Astrocyte of the hippocampus (primary cell): Measurements from ENCODE around the gene MFGE8.

ENCODE experiments used
- DNase-seq: peaks from one replicate; pipeline ENCODE4 v3.0.0; 2011; ENCODE audit warnings: low read depth, low spot score

MFGE8 gene

DNA sequence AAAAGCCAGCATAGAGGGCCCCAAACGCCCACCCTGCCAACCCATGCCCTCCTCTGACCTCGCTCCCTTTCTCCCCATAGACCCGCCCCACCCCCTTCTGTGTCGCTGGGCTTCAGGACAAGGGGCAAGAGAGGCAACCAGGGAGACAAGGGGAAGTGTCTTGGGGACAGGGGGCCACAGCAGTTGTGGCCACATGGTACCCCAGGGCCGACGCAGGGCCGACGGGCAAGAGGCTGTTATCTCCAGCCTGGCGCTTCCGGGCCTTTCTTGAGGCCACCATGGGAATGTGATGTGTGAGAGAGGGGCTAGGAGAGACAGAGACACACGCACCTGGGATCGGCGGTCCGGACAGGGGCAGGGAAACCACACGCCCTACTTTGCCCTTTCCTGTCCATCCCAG lies 14.4 kb downstream of the MFGE8 start:
- no peak for DNase-seq

GRCh38 chr15:88897456-88898194 lies 15.6 kb downstream of the MFGE8 start:
- DNase-seq, result peak; percentile 95

- no peak for DNase-seq
Measured at GRCh38 chr15:88897142-88897455, 16.1 kb downstream of the MFGE8 start.

GRCh38 chr15:88896333-88897033 lies 16.7 kb downstream of the MFGE8 start:
- no peak for DNase-seq

DNA sequence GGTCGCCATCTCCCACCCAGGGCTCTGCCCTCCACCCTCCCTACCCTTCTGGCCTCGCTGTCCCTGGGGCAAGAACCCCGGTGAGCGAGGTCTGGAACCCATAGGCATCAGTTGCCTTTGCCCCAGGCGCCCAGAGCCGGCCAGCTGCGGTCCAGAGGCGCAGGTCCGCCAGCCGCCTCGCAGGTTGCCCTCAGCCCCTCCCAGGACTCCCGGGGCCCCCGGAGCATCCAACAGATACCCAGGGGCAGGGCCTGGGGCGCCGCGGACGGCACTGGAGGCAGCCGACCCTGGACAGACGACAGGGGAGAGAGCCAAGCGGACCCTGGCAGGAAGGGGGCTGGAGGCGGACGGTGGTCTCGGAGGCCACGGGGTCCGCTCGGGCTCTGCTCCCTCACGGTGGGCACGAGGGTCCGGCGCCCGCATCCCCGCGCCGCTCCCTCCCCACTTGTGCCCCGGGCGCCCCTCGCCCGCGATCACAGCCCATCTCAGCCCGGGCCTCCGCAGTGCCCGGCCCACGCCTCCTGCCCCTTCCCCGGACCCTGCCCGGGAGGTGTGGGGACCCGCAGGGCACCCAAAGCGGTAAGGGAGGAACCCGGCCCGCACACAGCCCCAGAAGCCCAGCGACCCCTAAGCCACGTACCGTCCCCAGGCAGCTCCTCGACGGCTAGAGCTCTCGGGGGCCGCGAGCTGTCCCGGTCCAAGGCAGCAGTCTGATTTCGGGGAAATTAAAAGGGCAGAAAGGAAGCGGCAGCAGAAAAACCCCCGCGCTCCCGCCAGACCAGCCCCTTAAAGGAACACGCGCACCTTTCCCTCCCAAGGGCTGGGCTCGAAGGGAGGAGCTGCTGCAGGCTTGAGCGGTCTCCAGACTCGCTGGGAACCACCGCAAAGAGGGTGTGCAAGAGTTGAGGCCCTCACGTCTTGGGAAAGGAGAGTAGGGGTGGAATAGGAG lies 18.1 kb downstream of the MFGE8 start, which contains the start of gene HAPLN3:
Gene HAPLN3 (minus strand): TSS at position 726 of the 949 bp plus-strand sequence. CDS start 8,246 bp downstream, outside the sequence.
- DNase-seq, result peak; percentile 66

DNA sequence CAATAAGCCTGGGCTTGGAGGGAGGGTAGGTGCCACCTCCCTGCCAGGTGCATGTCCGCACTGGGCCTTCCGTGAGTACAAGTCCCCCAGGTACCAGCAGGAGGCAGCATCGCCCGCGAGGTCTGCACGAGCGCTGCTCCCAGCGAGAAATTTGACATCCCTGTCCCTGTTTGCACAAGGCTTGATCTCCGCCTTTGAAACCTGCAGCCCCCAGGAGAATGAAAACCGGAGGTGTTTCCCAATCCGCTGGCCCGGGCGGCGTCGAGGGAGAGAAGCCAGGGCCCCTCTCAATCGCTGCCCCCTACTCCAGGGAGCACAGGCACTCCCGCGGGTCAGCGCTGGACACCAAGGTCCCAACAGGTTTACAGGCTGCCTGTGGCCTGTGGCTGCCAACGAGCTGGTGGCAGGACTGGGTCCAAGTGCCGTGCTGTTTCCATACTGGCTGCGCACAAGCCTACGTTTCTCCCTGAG lies 18.8 kb downstream of the MFGE8 start:
- peak; percentile 76 for DNase-seq

DNA sequence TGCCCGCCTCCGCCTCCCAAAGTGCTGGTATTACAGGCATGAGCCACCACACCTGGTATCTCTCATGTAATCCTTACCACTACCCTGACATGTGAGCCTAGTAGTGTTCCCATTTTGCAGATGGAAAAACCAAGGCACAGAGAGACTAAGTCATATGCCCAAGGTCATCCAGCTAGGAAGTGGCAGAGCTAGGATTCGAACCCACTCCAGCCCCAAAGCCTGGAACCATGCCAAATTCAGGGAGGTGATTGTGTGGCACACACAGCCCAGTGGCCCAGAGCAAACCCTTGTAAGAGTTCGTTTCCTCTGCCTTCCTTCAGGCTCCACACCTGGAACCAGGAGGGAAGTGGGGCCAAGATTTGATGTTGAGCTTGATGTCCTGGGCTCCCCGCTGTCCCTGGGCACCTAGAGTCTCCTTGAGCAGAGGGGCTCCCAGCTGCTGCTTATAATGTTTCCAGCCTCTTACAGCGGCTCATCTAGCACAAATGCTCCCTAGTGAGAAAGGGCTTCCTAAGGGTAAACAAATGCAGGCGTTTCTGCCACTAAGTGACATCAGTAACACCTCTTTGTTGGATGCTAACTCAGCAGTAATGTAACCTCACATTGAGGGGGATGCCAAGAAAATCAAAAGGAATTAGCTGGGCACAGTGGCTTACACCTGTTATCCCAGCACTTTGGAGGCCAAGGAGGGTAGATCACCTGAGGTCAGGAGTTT lies 21.5 kb downstream of the MFGE8 start:
- no peak for DNase-seq

GRCh38 chr15:88890495-88890894 lies 22.7 kb downstream of the MFGE8 start:
- DNase-seq, result peak; percentile 78

DNA sequence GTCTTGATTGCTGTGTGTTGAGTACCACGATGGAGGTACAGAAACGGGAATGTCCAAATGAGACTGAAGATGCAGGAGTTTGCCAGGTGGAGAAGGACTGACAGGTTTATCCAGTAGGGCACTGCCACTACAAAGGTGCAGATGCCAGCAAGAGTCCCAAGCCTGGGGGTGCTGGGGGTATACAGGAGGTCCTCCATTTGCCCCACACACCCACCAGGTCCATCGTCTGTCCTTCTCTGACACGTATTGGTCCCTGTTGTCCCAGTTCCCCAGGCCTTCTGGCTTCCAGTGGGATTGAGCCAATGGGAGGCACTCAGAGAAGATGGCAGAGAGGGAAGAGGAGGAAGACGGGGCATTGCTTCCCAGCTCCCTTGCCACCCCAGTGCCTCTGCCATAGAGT lies 24.5 kb downstream of the MFGE8 start:
- DNase-seq, result no peak

DNA sequence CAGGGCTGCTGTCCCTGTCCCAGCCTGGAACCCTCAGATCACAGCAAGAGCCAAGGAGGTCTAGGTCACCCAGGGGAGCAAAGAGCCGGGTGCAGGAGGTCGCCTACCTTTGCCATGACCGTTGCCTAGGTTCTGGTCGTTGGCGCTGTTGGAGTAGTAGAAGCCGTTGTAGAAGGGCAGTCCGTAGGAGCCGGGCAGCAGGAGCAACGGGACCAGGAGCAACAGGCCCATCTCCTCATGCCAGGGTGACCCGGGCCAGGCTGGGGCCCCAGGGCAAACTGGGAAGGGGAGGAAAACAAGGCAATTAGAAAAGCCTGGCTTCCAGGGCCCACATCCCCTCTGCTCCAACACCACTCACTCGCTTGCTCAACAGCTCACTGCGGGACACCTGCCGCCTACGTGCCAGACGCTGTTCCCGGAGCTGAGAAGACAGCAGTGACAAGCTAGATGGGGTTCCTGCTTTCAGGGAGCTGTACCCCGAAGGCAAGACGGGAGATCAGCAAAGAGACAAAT lies 26.1 kb downstream of the MFGE8 start:
- DNase-seq, result no peak

- peak; percentile 70 for DNase-seq
Measured at GRCh38 chr15:88882785-88883184, 30.4 kb downstream of the MFGE8 start.

- DNase-seq, result no peak
Measured at GRCh38 chr15:88881775-88882174, 31.4 kb downstream of the MFGE8 start.

DNA sequence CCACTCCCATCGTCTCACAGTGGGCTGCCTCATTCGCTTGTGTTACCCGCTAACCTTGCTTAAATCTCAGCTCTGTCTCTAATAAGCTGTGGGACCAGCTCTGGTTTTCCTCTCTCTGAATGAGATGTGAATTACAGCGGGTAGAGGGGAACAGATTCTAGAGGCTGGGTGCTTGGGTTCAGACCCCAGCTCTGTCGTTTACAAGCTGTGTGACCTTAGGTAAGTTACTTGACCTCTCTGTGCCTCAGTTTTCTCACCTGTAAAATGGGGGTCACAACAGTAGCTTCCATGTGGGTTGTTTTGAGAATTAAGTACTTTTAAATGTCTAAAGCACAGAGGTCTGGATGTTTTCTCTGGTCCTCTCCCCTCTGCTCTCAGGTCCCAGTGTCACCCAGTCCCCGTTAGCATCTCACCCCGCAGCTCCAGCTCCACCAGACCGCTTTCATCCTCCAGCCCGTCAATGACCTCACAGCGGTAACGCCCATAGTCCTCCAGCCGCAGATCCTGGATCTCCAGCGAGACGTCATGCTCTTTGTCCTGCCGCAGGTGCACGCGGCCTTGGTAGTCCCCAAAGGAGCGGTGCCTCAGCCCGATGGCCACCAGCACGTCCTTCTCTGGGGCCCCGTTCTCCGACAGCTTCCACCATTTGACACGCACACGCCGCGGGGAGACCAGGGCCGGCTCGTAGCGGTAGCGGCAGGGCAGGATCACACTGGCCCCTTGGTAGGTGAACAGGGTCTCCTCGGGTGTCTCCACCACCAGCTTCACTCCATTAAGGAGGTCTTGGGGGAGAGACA lies 32.0 kb downstream of the MFGE8 start:
- DNase-seq, result no peak

DNA sequence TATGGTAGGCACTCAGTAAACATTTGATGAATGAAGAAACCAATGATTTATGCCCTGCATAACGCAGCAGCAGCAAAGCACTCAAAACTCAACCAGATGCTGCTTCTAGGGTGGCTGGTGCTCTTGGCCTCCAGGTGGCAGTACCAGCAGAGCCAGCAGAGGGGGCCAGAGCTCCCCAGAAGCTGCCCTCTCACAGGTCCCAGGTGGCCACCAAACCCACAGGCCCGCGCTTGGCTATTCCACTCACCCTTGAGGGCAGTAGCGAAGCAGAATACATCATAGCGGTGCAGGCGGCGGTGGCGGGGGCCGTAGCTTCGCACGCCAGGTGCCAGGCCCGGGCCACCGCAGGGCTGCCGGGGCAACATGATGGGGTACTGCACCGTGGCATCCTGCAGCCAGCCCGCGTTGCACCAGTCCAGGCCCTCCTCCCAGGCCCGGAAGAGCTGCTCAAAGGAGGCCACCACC lies 34.4 kb downstream of the MFGE8 start:
- DNase-seq, result peak; percentile 64

DNA sequence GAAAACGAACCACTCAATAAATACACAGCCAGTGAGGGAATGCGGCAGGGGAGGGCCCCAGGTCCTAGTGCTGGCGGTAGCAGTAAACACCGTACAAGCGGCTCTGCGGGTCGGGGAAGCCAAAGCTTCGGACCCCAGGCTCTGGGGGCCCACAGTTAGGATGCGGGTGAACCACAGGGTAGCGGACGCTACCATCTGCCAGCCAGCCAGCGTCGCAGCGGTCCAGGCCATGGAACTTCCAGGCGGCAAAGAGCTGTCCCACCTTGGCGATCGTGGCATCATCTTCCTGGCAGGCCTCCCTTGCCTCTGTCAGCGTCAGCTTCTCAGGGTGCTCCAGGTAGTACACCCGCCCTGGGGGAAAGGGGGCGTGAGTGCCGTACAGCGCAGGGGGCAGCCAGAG lies 35.3 kb downstream of the MFGE8 start:
- DNase-seq, result no peak

GRCh38 chr15:88877415-88877814 lies 35.8 kb downstream of the MFGE8 start:
- DNase-seq, result no peak

GRCh38 chr15:88876573-88876972 lies 36.6 kb downstream of the MFGE8 start:
- DNase-seq, result no peak

DNA sequence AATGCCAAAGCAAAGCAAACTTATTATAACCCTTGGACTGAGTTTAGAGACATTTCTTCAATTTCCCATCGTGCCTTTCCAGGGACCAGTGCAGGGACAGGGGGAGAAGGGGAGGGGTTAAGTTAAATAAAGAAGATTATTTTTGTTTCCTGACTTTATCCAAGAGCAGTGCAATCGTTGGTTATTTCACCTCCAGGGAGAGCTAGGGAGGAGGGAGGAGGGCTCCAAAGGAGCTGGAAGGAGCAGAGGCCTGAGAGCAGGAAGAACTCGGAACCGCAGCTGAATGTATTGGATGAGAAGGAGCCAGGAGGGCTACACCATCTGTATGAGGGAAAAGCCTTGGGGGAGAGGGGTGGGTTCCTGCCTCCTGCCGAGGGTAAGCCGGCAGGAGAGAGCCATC lies 38.5 kb downstream of the MFGE8 start:
- DNase-seq, result no peak

GRCh38 chr15:88874275-88874674 lies 38.9 kb downstream of the MFGE8 start:
- DNase-seq, result no peak

DNA sequence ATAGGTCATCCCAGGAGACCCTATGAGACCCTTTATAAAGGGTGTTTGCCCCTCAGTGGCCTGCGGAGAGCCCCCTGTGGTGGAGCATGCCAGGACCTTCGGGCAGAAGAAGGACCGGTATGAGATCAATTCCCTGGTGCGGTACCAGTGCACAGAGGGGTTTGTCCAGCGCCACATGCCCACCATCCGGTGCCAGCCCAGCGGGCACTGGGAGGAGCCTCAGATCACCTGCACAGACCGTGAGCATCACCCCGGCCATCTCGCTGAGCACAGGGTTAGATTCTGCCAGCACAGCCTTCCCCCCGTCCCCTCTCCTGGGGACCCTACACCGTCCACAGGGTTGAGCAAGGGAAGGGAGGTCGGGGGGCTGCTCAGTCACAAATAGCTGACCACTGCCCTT lies 39.4 kb downstream of the MFGE8 start:
- no peak for DNase-seq
